HEK293T (cell line): ENCODE results near the gene SLC35F6.

Source experiments
- FOXA1 ChIP-seq: fragments of 450-650 bp; IDR thresholded peaks from 2 replicates; pipeline ENCODE4 v1.6.1; 2016; ENCODE audit warnings: mild to moderate bottlenecking
- FOXK2 ChIP-seq: fragments of 450-650 bp; IDR thresholded peaks from 2 replicates; pipeline ENCODE4 v1.6.1; 2016; ENCODE audit warnings: mild to moderate bottlenecking
- HDGF ChIP-seq: fragments of 450-650 bp; IDR thresholded peaks from 2 replicates; pipeline ENCODE4 v1.6.1; 2017; ENCODE audit warnings: antibody characterized with exemption, borderline replicate concordance

DNA sequence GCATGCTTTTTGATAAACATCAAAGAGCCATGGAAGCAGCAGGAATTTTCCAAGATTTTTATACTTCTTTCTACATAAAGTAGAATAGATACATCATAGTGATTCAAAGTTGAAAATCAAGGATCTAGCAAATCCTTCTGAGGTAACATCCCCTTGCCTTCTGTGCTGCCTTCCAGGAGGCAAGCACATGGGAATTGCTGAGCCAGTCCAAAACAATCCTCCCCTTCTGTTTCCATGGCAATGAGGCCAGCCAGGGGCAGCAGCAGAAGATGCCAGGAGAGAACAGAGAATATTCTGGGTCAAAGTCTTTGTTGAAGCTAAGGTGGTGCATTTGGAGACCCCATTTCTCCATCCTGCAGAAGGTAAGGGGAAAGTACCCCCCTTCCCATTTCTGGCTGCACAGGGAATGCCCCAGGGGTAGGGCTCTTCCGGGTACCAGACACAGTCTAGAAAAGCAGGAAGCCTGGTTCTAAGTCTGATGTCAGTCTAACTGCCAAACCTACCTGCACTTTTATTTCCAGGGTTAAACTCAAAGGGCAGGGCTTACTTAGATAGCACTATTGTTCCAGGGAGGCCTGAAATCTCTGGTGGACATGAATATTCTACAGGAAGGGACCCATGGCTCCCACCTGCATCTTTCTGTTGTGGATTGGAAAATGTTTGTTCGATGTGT, 43.8 kb downstream of the SLC35F6 start:
- TF ChIP-seq FOXA1 (no peak), FOXK2 (no peak), HDGF (no peak)
